ENCODE data around the gene EVI5L.

EVI5L gene

DNA sequence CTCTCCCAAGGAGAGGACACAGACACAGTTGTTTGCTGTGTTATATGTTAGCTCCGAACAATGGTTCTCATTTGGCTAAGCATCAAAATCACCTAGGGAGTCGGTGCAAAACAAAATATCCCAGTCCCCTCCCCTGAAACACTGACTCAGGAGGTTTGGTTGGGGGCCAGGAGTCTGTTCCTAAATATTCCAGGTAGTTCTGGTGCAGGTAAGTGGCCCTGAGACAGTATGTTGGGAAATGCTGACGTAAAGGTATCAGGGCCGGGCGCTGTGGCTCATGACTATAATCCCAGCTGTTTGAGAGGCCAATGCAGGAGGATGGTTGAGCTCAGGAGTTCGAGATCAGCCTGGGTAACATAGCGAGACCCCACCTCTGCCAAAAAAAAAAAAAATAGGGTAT lies 71.3 kb downstream of the EVI5L start:
- no peak for DNase-seq

DNA sequence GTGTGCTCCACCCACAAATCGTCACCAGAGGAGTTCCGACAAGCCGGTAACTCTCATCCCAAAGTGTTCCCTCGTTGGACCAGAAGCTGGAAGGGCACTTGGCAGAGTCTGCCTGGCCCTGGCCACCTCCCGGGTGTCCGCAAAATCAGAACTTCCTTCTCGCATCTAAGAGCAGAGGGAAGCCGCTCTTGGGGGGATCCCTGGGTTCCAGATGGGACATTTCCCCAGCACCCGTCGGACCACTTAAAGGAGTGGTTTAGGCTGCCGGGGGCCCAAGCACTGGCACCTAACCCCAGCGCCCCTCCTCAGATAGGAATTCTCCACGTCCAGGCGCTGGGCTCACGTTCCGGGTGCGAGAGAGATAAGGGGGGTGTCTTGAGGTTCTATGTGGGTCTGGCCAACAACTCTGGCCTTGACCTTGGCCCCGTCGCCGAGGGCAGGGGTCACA lies 72.8 kb downstream of the EVI5L start:
- peak; percentile 56 for DNase-seq

DNA sequence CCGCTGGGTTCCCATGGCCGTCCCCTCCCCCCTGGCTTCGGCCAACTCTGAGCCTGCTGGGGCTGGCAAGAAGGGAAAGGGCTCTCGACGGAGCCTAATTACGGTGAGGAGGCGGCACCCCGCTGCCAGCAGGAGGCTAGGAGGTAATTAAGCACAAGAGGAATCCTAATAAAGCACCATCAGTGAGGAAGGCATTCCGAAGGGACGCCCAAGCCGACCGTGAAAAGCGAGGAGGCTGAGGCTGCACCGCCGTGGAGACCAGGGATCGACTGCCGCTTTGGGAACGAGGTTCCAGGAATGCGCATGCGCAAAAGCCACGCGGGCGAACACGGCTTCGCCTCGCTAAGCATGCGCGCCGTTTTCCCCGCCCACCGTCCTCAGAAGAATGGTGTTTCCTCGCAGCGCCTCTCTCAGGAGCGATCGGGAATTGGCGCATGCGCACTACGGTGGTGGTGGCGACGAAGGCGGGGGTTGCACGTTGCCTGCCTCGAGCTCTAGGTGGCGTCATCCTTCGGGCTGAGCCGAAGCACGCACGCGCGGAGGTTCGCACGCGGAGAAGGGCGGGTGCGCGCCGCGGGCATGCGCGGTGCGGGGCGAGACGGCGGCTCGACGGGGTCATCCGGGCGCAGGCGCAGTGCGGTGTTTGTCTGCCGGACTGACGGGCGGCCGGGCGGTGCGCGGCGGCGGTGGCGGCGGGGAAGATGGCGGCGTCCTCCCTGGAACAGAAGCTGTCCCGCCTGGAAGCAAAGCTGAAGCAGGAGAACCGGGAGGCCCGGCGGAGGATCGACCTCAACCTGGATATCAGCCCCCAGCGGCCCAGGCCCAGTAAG lies 73.4 kb downstream of the EVI5L start, which contains the start of gene MAP2K7:
Gene MAP2K7 (plus strand): TSS at position 634 of the 830 bp plus-strand sequence. CDS start 68 bp downstream, at position 702.
- DNase-seq = peak; percentile 100

DNA sequence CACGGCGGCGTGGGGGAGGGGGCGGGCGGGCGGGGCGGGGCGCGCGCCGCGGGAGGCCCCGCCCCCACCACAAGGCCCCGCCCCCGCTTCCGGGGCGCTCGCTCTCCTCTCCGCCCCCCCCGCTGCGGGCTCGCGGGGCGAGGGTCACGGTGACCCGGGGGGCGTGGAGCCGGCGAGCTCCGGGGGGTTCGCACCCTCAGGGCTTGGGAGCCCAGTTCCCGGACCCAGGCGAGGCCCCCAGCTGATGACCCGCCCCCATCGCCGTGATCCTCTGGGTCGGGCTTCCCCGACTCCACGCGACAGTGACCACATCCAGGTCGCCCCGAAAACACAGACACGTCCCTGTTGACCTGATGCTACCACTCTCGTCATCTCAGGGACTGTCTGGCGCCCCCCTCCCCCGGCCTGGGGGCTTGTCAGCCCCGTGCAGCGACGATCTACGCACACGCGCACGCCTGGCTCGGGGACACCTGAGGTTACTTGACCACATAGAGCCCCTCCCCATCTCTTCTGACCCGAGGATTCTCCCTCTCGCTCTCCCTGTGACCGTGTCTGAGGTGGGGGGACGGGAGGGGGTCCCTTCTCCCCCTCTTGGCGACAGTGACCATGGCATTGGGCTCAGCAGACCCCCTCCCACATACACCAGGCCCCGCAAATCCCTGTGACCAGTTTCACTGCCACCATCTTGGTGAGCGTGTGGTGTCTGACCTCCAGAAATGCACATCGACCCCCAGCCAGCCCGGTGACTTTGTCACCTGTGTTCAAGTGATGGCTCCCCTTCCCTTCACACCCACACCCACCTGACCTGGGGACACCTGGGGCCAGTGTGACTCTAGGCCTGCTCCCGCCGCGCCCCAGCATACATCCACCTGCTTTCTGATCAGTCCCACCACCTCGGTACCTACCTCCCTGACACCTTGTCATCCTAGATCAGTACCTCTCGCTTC lies 74.3 kb downstream of the EVI5L start:
- peak; percentile 76 for DNase-seq

DNA sequence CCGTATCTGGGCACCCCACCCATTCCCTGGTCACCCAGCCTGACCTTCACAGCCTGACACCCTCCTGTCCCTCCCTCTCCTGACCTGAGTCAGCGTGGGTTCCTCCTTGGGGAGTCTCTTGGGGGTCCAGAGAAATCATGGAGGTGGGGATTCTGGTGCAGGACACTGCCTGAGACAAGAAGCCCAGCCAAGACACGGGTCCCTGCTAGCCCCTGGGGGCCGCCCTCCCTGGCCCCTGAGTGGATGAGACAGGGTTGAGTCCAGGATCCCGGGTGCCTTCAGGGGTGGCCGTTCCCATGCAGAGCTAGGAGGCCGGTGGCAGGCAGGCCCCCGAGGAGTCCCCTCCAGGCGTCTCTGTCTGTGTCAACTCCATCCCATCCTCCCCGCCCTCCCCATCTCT lies 75.2 kb downstream of the EVI5L start:
- DNase-seq = no peak

DNA sequence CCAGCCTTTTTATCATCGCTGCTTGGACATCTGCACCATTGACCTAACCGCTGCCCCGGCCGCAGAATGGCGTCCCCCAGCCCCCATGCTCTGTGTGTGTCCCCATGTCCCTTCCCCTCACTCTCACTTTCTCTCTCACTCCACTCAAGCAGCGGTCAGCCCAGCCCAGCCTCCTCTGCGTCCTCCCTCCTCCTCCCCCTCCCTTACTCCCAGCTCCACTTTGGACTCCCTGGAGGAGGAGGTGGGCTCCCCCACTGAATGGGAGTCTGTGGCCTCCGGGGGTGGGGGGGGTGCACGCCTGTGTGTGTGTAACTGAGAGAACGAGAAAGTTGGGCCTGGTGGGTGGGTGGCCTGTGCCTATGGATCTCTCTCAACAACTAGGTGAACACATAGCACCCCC lies 75.8 kb downstream of the EVI5L start:
- no peak for DNase-seq

DNA sequence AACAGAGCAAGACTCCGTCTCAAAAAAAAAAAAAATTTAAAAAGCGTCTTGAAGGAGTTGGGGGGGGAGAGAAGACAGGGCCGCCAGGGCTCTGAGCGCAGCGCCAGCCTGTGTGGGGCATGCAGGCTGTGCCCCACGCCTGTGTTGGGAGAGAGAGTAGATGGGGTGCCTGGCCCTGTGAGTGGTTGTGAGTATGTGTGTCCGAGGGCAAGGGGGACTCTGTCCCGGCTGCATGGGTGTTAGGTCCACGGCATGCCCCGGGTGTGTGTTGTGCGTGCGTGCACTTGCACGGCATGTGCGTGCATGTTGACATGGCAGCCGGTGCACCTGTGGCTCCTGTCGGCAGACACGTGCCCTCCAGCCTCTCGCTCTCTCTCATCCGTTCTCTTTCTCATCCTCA lies 77.1 kb downstream of the EVI5L start:
- no peak for DNase-seq

DNA sequence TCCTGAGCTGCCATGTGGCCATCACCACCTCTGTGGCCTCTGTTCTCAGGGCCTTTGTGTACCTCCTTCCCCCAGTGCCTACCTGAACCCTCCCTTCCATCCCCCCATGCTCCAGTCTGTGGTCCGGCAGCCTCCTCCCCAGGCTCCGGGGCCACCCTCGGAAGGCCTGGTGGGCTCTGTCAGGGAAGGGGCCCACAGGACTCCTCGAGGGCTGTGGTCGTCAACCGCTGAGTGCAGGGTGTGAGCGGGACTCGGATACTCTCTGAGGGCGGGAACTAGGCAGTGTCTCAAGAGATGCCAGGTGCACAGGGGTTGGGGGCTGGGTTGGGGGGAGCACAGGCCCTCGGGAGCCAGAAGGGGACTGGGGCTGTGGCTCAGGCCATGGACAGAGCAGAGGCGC lies 77.5 kb downstream of the EVI5L start:
- no peak for DNase-seq

DNA sequence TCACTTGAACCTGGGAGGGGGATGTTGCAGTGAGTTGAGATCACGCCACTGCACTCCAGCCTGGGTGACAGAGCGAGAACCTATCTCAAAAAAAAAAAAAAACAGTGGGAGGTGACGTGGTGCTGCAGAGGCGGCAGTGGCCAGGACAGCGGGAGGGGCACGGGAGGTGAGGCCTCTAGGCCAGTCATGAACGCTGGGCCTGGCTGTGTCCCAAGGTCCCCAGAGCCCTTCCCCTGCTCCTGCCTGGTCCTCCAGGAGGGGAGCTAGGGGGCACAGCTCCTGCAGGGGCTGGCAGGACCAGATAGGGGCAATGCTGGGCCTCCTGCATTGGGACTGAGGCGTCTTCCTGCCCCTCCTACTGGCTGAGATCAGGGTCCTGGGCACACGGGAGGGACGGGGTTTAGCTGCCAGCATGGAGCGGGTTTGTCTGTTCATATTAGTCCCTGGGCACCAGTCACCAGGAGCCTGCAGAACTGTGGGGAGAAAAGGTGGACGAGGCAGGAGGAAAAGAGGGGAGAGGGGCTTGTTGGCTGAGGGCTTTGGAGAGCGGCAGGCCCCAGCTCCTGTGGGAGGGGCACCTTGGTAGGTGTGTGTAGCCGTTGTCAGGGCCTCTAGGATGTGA lies 78.2 kb downstream of the EVI5L start:
- no peak for DNase-seq

DNA sequence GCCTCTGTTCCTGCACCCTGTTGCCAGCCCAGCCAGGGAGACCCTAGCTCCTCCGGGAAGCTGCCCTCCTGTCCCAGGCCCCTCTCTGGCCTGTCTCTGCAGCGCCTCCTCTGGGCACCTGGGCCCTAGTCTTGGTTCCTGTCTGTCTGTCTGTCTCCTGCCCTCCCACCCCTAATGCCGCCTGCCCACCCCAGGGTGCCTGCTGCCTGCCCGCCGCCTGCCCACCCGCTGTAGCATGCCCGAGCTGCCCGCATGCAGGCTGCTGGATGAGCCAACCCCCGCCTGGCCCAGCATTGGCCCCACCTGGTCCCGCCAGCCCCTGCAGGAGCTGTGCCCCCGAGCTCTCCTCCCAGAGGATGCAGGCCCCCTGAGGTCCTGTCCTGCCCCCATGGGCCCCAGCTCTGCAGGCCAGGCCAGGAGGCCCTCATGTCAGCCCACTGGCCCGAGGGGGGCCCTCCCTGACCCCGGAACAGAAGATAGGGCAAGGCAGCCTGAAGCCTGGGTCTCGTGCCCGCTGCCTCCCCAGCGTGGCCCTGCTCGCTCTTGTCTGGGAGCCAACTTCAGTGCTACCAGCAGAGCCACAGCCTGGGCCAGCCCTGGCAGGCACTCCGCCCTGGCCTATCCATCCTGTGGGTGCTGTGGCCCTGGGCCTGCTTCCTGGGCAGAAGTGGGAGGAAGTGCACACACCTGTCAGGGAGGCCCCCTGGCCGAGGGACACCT lies 78.9 kb downstream of the EVI5L start:
- DNase-seq = no peak

DNA sequence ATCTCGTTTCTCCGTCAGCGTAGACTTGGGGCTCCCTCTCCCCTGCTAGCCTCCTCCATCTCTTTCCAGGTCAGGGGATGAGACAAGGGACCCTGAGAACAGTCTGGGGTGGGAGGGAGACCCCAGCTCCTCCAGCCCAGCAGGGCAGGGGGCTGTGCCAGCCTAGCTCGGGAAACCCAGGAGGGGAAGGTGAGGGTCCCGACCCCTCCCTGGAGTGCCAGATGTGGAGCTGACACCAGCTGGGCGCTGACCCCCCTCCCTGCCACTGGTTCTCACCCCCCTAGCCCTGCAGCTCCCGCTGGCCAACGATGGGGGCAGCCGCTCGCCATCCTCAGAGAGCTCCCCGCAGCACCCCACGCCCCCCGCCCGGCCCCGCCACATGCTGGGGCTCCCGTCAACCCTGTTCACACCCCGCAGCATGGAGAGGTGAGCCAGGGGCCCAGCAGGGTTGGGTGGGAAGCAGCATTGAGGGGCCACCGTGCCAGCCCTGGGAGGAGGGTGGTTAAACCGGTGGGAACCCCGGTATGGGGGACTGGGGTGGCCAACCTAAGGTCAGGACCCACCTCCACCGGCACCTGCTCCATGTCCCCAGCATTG lies 79.6 kb downstream of the EVI5L start:
- DNase-seq = no peak

DNA sequence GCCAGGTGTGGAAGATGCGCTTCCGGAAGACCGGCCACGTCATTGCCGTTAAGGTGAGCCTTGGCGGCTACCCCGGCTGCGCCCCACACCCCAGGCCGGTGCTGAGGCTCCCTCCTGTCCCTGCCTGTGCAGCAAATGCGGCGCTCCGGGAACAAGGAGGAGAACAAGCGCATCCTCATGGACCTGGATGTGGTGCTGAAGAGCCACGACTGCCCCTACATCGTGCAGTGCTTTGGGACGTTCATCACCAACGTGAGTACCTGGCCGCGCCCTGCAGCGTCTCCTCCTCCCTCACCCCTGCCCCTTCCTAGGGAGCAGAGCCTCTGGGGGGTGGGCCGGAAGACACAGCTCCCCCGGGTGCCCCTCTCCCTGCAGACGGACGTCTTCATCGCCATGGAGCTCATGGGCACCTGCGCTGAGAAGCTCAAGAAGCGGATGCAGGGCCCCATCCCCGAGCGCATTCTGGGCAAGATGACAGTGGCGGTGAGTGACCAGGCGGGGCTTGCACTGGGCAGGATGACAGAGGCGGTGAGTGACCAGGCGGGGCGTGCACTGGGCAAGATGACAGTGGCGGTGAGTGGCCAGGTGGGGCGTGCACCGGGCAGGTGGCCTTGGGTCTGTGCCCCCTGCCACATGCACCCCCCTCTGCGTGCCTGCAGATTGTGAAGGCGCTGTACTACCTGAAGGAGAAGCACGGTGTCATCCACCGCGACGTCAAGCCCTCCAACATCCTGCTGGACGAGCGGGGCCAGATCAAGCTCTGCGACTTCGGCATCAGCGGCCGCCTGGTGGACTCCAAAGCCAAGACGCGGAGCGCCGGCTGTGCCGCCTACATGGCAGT lies 80.5 kb downstream of the EVI5L start:
- no peak for DNase-seq

DNA sequence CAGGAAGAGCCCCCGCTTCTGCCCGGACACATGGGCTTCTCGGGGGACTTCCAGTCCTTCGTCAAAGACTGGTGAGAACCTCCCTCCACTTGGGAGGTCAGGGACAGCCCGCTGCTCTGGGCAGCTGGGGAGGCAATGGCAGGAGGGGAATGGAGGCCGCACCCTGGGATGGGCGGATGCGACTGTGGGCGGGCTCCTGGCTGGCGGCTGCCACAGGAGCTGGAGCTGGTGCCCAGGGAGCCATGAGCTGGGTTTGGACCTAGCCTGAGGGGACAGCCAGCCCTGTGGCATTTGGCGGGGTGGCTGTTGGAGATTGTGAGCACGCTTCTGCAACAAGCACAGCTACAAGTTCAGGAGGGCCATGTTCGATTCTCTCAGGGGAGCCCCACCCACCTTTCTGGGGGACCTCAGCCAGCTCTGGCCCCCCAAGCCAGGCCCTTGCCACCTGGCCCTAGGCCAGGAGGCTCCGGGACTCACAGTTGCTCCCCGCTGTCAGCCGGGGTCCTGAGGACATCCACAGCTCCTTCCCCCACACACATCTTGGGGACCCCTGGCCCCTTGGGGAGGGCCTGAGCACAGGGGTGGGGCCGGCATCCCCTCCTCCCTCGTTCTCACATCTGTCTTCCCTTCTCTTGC lies 81.6 kb downstream of the EVI5L start:
- no peak for DNase-seq

DNA sequence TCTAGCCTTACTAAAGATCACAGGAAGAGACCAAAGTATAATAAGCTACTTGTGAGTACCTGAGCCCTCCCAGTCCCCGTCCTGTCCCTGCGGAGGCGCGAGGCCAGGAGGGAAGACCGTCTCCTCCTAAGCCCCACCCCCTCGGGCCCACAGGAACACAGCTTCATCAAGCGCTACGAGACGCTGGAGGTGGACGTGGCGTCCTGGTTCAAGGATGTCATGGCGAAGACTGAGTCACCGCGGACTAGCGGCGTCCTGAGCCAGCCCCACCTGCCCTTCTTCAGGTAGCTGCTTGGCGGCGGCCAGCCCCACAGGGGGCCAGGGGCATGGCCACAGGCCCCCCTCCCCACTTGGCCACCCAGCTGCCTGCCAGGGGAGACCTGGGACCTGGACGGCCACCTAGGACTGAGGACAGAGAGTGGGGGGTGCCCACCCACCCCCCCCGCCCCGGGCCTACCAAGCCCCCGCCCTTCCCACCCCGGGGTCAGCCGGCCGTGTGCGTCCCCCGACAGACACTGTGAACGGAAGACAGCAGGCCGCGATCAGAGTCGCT lies 82.2 kb downstream of the EVI5L start:
- DNase-seq = no peak

DNA sequence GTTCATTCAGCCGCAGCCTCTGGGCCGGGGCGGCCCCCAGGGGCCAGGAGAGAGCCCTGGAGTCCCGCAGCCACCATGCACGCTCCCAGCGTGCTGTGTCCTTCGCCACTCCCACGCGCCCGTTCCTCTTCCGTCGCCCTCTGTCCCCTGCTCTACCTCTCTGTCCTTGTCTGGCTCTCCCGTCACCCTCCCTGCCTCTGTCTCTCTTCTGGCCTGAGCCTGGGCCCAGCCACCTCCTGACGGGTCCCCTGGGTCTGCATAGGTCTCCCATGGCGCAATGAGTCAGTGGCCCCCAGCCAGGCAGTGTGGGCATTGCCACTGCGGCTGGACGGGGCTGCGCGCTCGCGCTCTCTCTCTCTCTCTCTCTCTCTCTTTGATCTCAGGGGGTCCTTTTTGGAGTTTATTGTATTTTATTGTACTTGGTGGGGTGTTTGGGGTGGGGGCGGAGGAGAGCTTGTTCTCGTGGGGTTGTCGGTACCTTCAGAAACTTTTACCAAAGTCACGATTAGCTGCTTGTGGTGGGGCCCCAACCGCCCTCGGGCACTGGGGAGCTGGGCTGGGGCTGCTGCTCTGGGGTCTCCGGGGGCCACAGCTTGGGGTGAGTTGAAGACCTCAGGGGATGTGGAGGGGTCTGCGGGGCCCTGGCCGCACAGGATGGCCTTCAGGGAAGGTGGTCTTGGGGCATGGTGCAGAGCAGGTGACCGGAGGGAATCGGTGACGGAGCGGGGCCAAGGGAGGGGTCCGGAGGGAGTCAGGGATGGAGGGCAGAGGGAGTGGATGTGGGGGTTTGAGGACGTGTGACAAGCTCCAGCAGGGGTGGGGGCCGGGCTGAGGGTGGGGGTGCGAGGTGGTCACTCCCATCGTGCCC lies 82.9 kb downstream of the EVI5L start:
- DNase-seq = no peak

DNA sequence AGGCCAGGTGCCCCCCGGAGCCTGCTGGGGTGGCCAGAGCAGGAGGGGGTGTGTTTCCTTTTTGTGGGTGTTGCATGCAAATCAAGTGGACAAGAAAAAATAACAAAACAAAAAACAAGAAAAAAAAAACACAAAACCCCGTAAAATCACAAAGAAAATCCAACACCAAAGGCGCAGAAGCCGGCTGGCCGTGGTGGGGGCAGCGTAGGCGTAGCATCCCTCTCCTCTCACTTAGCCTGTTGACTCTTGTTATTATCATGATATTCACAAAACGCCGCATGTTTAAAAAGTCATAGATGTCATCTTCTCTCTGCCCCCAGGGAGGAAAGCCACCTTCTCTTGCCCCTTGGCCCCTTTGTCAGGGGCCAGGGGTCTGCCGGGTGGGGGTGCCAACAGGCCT lies 83.6 kb downstream of the EVI5L start:
- no peak for DNase-seq

DNA sequence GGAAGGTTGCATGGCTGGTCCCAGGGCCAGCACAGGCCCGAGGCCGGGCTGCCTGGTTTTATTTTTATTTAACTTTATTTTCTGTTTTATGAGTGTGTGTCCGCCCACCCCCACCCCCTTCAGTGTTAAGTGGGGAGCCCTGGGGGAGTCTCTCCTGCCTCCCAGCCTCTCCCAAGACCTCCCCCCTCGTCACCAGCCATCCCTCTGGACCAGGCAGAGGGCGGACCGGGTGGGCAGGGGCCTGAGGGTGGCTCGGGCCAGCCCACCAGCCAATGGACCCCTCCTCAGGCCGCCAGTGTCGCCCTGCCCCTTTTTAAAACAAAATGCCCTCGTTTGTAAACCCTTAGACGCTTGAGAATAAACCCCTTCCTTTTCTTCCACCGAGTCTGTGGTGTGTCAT lies 84.1 kb downstream of the EVI5L start:
- DNase-seq = no peak
